GM21367 (cell line): Measurements from ENCODE around the gene NDRG4.

Experiments
- ATAC-seq: cut with Tn5 transposase; IDR thresholded peaks from one replicate; pipeline ENCODE4 v1.9.1; 2021; ENCODE audit not compliant: unreplicated experiment

NDRG4 gene, protein sequence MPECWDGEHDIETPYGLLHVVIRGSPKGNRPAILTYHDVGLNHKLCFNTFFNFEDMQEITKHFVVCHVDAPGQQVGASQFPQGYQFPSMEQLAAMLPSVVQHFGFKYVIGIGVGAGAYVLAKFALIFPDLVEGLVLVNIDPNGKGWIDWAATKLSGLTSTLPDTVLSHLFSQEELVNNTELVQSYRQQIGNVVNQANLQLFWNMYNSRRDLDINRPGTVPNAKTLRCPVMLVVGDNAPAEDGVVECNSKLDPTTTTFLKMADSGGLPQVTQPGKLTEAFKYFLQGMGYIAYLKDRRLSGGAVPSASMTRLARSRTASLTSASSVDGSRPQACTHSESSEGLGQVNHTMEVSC

GRCh38 chr16:58499615-58500351, at the start of gene NDRG4:
TSS of gene NDRG4 (plus strand) at chr16:58500143. CDS start at chr16:58500249, 106 bp downstream.
- ATAC-seq, result no peak

- ATAC-seq, result no peak
These were observed 49.4 kb upstream of the NDRG4 start for GRCh38 chr16:58450590-58450989.

DNA sequence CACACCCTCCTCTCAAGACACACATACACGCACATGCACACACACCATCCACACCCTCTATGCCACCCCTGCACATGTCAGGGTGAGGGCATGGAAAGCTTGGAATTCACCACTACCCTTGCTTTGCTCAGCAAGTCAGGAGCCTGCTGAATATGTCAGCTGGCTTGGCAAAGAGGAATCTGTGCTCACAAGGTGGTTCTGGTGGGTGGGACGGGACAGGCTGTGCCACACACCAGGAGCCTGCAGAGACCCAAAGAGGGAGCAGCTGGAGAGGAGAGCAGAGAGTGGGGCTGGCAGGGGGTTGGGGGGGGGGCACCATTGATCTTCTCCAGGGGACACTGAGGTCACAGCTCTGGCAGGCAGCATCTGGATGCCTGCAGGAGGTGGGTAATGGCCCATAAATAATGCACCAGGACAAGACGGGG, 48.7 kb upstream of the NDRG4 start:
- ATAC-seq, result no peak

- ATAC-seq, result no peak
These were observed 48.0 kb upstream of the NDRG4 start for GRCh38 chr16:58451945-58452401.

DNA sequence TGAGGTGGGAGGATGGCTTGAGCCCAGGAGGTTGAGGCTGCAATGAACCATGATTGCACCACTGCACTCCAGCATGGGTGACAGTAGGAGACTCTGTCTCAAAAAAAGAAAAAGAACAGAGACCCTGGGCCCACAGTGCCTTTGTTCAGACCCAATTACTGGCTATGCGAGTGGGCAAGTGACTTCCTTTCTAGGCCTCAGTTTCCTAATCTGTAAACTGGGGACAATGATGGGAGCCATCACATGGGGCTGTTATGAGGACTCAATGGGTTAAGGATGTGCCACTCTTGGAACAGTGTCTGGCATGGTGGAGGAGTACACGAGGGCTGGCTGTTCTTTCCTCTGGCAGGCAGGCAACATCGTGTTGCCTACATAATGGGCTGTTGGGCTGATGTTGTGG, 47.3 kb upstream of the NDRG4 start:
- ATAC-seq, result no peak

DNA sequence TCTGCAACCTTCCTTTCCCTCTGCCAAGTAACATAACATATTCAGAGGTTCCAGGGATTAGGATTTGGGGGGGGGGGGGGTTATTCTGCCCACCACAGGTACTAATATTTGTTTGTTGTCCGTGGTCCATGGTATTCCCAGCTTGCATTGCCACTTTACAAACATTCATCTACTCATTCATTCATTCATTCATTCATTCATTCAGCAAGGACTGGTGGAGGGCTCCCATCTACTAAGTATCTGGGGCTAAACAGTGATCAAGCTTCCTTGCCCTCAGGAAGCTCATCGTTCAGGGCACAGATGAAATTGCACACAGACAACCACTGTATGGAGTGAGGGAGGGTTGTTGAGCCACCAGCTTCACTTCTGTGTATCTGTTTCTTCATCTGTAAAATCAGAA, 45.8 kb upstream of the NDRG4 start:
- no peak for ATAC-seq

DNA sequence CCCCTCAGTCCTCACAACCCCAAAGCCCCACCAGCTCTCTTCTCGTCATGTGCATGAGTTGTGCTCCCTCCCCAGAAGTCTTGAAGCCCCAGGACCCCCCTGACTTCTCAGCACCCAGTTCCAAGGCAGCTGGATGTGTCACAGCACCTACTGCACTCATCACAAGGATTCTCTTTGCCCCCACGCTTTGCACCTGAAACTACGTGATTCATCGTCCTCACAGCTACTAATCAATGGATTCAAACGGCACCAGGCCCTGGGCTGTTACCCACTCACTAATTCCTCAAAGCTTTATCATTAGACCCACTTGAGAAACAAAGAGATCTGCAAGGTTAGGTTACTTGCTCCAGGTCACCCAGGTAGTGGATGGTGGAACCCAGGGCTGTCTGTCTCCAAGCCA, 45.1 kb upstream of the NDRG4 start:
- no peak for ATAC-seq

- ATAC-seq, result no peak
These were observed 44.2 kb upstream of the NDRG4 start for GRCh38 chr16:58455750-58456149.

DNA sequence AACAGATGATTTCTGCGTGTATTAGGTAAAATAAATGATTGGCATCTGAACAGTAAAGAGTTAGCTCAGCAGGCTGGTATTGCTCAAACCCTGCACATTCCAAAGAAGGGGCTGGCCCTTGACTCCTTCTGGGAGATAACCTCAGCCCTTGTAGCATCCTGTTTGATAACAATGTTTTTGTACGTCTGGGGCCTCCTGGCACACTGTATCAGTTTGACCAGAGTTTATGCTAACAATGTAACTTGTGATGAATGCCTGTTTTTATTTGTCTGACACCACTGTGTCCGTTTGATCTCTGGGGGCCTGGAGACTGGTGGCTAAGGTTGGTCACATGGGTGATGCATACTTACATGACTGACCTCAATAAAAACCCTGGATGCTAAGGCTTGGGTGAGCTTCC, 43.8 kb upstream of the NDRG4 start:
- no peak for ATAC-seq

DNA sequence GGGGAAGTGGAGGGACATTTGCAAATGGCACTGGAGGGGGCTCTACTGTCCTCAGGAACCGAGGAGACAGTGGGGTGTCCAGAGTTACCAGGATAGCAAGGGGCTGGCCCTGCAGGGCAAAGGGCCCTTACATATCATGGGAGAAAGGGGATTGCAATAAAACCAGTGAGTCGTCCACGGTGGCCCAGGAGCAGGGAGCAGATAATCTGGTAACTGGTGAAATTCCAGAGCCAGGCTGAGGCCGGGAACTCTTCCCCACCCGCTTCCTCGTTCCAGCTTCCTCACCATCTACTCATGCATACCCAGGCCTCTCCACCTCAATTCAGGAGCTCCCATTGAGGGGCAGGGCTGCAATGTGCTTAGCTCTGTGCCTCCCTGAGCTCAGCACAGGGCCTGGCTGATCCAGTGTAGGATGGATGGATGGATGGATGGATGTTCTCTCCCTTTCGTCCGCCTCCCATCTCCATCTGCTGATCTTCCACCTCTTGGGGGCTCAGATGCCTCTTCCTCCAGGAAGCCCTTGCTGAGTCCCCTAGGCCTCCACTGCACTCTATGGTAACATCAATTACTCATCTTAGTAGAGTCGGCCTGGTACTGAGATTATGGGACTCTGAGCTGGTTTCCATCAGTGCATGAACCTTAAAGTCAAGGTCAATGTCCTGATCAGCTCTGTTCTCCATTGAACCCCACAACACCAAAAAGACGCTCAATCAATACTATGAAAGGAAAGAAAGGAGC, 41.2 kb upstream of the NDRG4 start:
- ATAC-seq, result no peak

DNA sequence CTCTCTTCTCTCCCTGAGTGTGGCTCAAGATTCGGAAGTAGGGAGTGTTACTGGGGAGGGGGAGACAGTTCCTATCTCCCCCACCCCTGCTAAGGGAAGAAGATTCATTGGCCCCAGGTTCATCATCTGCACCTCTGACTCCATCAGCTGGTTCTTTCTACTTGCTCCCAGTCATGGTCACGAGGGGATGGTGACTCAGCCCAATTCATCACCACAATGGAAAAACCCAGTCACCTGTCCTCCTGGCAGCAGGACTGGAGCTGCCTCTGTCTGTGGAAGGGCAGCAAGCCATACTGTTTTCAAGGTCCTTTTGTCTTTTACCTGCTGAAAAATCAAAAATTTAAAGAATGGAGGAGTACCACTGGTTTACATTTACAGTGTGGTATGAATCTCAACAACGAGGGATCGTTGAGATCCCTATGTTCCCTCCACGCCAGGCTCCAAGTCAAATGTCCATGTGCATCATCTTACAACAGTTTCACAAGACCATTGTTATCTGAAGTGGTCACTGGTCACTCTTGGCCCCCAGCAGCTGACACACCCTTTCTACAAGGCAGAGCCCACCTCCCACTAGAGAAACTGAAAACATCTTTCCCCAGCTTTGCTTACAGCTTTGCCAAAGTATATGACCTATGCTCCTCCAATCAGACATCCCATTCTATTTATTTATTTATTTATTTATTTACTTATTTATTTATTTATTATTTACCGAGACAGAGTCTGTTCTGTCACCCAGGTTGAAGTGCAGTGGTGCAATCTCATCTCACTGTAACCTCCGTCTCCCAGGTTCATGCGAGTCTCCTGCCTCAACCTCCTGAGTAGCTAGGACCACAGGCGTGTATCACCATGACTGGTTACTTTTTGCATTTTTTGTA, 40.4 kb upstream of the NDRG4 start:
- ATAC-seq, result no peak

DNA sequence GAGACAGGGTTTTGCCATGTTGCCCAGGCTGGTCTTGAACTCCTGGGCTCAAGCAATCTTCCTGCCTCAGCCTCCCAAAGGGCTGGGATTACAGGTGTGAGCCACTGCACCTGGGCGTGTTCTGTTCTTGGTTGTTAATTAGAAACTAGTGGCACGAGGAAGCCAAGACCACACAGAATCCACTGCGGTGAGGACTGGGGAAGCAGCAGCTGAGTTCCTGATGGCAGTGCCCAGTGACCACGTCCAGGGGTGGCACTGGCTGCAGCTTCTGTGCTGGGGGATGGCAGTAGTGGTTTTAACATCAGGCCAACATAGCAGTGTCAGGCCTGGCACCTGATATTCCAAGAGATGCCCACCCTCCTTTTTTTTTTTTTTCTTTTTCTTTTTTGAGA, 39.7 kb upstream of the NDRG4 start:
- ATAC-seq, result no peak

GRCh38 chr16:58461056-58461455, 38.9 kb upstream of the NDRG4 start:
- ATAC-seq, result no peak

GRCh38 chr16:58461640-58462039, 38.3 kb upstream of the NDRG4 start:
- ATAC-seq, result no peak

GRCh38 chr16:58462089-58462488, 37.9 kb upstream of the NDRG4 start:
- no peak for ATAC-seq

DNA sequence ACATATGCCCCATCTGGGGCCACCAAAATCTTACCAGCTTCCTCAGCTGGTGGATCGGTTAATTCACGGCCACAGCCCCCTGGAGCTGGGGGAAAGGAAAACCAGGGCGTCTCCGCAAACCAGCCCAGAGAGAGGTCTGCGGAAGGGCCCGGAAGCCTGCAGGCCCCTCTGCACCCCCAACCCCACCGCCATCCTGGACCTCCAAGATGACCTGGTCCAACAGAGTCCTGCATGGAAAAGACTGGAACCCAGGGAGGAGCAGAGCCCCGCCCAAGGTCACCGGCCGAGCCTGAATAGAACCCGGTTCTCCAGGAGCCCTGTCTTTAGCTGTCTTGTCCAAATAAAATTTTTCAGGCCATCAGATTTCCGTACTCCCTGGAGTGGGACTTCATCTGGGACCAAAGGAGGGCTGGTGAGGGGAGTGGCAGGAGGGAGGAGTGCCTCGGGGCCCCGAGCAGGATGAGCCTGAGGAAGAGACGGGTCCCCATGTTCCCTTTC, 37.4 kb upstream of the NDRG4 start:
- no peak for ATAC-seq

DNA sequence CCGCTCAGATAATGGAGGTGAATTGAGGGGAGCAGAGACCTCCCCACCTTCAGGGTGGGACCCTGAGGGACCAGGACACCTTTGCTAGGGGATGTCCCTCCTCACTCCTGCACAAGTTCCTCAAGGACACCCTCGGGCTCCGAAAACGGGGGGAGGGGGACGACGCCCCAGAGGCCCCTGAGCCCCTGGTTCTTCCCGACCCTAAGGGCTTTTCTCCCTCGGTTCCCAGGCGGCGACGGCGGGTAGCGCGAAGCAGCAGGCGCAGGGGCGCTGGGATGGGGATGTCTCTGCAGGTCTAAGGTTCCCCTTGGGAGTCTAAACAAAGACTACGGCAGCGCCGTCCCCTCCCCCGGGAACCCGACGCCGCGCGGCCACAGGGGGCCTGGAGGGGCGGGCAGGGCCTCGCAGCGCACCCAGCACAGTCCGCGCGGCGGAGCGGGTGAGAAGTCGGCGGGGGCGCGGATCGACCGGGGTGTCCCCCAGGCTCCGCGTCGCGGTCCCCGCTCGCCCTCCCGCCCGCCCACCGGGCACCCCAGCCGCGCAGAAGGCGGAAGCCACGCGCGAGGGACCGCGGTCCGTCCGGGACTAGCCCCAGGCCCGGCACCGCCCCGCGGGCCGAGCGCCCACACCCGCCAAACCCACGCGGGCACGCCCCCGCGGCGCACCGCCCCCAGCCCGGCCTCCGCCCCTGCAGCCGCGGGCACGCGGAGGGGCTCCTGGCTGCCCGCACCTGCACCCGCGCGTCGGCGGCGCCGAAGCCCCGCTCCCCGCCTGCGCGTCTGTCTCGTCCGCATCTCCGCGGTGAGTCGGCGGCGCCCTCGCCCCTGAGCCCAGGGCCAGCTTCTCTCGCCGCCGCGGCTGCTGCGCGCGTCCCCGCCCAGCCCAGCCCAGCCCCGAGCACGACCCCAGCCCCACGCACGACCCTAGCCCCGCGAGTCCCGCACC, 36.7 kb upstream of the NDRG4 start:
- ATAC-seq, result no peak

DNA sequence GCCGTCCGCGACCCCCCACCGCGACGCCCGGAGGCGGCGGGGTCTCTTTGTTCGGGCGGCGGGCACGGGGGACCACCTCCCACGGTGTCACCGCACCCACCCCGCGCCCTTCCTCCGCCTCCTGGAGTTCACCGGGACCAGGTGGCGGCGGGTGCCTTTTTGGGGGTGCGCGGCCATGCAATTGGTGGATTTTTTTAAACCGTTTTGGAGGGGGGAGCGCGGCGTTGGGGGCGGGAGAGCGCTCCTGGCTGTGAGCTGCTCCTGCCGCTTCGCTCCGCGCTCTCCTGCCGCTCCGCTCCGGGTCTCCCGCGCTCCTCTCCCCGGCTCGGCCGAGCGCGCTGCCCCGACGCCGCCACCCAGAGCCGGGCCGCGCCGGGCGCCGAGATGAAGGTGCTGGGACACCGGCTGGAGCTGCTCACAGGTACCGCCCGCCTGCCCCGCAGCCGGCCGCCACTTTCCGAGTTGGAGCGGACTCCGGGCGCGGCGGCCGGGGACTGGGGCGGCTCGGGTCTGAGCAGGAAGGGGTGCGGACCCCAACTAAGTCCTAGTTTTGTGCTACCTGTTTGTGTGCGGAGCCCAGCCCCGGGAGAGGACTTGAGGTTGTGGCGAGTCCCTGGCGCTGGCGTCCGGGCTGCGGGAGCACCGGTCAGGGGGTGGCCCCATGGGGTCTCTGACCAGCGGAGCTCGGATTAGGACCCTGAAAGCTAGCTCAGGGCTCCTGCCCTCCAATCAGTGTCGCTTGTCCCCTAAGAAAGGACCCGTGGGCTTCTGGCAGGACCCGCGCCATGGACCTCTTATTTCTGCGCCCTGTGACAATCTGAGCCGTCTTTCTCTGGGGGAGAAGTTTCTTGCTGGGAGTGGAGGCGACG, 35.7 kb upstream of the NDRG4 start:
- no peak for ATAC-seq
